DND-41 (cell line): Measurements from ENCODE around the gene LIN9.
"Not testable (repeated sequence)": the region's sequence is repeated elsewhere in the genome, so short reads cannot be mapped to it uniquely, and the experiment has no call there.

Experiments used
- ATAC-seq: fragments of 200-7000 bp; cut with Tn5 transposase; 3 replicates; pipeline ENCODE4 v1.9.1; 2021; ENCODE audit warnings: low read depth; ENCODE audit not compliant: insufficient read depth
- DNase-seq: peaks from one replicate; pipeline ENCODE4 v3.0.0-alpha.2; 2020
- H2AFZ ChIP-seq: 2 replicates; pipeline ENCODE4 v1.6.0; 2012; ENCODE audit warnings: low read depth, low read length
- H3K27ac ChIP-seq: 2 replicates; pipeline ENCODE4 v1.5.1; 2012; ENCODE audit warnings: low read length, inconsistent platforms
- H3K27me3 ChIP-seq: fragments of 200-600 bp; sonication (generic); 2 replicates; pipeline ENCODE4 v1.6.0; 2012; ENCODE audit warnings: low read length, mild to moderate bottlenecking, inconsistent platforms; ENCODE audit not compliant: insufficient read depth, poor library complexity
- H3K36me3 ChIP-seq: 2 replicates; pipeline ENCODE4 v1.5.1; 2012; ENCODE audit warnings: low read length, inconsistent platforms; ENCODE audit not compliant: insufficient read depth
- H3K4me1 ChIP-seq: 2 replicates; pipeline ENCODE4 v1.5.1; 2012; ENCODE audit warnings: mild to moderate bottlenecking, low read length; ENCODE audit not compliant: insufficient read depth
- H3K4me2 ChIP-seq: 2 replicates; pipeline ENCODE4 v1.6.0; 2012; ENCODE audit warnings: mild to moderate bottlenecking, moderate library complexity, low read length, inconsistent platforms; ENCODE audit not compliant: insufficient read depth
- H3K4me3 ChIP-seq, 2 experiments: fragments of 200-600 bp in 1 of 2; shearing (Covaris generic) in 1 of 2; 2 replicates each; pipeline ENCODE4 v1.5.1; 2012 to 2016; ENCODE audit warnings: inconsistent platforms in 2 of 2, low read length in 2 of 2, mild to moderate bottlenecking in 2 of 2, low read depth in 1 of 2, moderate library complexity in 1 of 2
- H3K79me2 ChIP-seq: 2 replicates; pipeline ENCODE4 v1.6.0; 2012; ENCODE audit warnings: low read length, inconsistent platforms; ENCODE audit not compliant: insufficient read depth
- H3K9ac ChIP-seq: 2 replicates; pipeline ENCODE4 v1.6.0; 2012; ENCODE audit warnings: low read depth, mild to moderate bottlenecking, inconsistent platforms, low read length, moderate library complexity
- H3K9me3 ChIP-seq: 2 replicates; pipeline ENCODE4 v1.5.1; 2012; ENCODE audit warnings: low read length, moderate library complexity, mild to moderate bottlenecking, inconsistent platforms; ENCODE audit not compliant: insufficient read depth, severe bottlenecking
- H4K20me1 ChIP-seq: 2 replicates; pipeline ENCODE4 v1.6.0; 2012; ENCODE audit warnings: low read length; ENCODE audit not compliant: insufficient read depth
- EZH2 ChIP-seq: IDR thresholded peaks from 3 replicates; pipeline ENCODE4 v1.6.1; 2012; ENCODE audit warnings: borderline replicate concordance, low read depth, mild to moderate bottlenecking, moderate library complexity, low read length, inconsistent platforms; ENCODE audit not compliant: severe bottlenecking
- TF ChIP-seq, protein P1 (sequence below): IDR thresholded peaks from 2 replicates; pipeline ENCODE4 v1.5.1; 2012; ENCODE audit warnings: borderline replicate concordance, low read length, moderate library complexity, mild to moderate bottlenecking; ENCODE audit not compliant: poor library complexity, severe bottlenecking; ENCODE audit errors: extremely low read depth

LIN9 gene

DNA sequence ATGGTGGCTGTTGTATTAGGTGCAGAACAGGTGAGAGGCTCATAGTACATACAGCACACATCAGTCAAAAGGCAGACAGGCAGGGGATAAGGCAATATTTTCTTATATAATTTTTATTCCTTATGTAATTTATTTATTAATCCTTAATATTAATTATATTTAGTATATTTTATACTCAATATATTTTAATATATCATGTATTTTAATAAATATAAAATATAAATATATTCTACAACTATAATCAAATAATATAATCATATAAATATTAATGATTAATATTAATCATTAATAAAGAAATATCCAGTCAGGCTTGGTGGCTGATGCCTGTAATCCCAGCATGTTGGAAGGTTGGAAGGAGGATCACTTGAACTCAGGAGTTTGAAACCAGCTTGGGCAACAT is 104.8 kb downstream of the LIN9 start:
- peaks cover 8% of the 10 kb centered on the region for H3K27me3 ChIP-seq
- DNase-seq, result no peak
- H2AFZ ChIP-seq, result no peak overlapping the region
- H3K4me3 ChIP-seq, result no peak overlapping the region
- H3K36me3 ChIP-seq, result no peaks in the 10 kb centered on the region
- H3K79me2 ChIP-seq, result no peaks in the 10 kb centered on the region
- H3K27ac ChIP-seq, result no peak overlapping the region
- no peaks in the 10 kb centered on the region for H4K20me1 ChIP-seq
- H3K4me2 ChIP-seq, result no peak overlapping the region
- no peak overlapping the region for H3K9ac ChIP-seq
- H3K4me1 ChIP-seq, result no peaks in the 10 kb centered on the region
- H3K9me3 ChIP-seq, result no peaks in the 10 kb centered on the region
- no peak for ATAC-seq
- TF ChIP-seq EZH2, result no peak
- TF ChIP-seq, protein P1, sequence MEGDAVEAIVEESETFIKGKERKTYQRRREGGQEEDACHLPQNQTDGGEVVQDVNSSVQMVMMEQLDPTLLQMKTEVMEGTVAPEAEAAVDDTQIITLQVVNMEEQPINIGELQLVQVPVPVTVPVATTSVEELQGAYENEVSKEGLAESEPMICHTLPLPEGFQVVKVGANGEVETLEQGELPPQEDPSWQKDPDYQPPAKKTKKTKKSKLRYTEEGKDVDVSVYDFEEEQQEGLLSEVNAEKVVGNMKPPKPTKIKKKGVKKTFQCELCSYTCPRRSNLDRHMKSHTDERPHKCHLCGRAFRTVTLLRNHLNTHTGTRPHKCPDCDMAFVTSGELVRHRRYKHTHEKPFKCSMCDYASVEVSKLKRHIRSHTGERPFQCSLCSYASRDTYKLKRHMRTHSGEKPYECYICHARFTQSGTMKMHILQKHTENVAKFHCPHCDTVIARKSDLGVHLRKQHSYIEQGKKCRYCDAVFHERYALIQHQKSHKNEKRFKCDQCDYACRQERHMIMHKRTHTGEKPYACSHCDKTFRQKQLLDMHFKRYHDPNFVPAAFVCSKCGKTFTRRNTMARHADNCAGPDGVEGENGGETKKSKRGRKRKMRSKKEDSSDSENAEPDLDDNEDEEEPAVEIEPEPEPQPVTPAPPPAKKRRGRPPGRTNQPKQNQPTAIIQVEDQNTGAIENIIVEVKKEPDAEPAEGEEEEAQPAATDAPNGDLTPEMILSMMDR, result no peak

DNA sequence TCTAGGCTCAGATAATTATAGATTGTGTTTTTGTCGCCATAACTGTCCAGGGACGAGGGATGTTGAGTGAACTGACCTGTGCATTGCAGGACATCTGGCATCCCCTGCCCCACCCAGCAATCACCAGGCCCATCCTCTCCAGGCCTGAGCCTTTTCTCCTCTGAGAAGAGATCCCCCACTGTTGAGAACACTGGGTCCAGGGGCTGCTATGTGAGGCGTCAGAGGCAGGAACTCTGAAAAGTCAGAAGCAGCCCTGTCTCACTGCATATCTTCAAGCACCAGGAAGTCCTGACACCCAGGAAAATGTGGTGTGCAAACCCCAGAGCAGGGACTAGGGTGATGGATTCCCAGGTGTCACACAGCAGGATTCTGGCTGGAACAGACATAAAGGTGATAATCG is 105.3 kb downstream of the LIN9 start:
- H3K9ac ChIP-seq, result no peak overlapping the region
- H2AFZ ChIP-seq, result no peak overlapping the region
- ATAC-seq (no peak), DNase-seq (no peak)
- H3K4me3 ChIP-seq, result no peak overlapping the region
- no peak overlapping the region for H3K27ac ChIP-seq
- H3K79me2 ChIP-seq, result no peaks in the 10 kb centered on the region
- H3K27me3 ChIP-seq, result peaks cover 5% of the 10 kb centered on the region
- H3K36me3 ChIP-seq, result no peaks in the 10 kb centered on the region
- no peak for TF ChIP-seq EZH2
- TF ChIP-seq, protein P1, result no peak
- H3K4me1 ChIP-seq, result no peaks in the 10 kb centered on the region
- no peaks in the 10 kb centered on the region for H4K20me1 ChIP-seq
- no peak overlapping the region for H3K4me2 ChIP-seq
- H3K9me3 ChIP-seq, result no peaks in the 10 kb centered on the region

DNA sequence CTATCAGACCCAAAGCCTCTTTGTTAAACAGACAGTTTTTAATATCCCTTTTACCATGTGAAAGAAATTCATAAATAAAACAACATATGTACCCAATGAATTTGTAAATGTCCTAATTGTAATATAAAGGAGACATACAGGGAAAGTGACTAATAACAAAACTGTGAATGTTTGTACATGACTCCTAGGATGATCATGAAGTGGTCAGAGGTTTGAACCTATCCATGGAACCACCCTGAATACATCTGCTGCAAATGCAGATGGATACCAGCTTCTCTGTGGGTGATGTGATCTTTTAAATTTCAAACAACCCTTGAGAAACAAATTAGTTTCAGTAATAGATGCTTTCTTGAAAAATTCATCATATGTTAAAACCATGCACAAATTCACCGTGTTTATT is 105.7 kb downstream of the LIN9 start:
- H3K4me2 ChIP-seq, result no peak overlapping the region
- no peaks in the 10 kb centered on the region for H3K9me3 ChIP-seq
- H3K79me2 ChIP-seq, result no peaks in the 10 kb centered on the region
- TF ChIP-seq, protein P1, result no peak
- TF ChIP-seq EZH2, result no peak
- H3K9ac ChIP-seq, result no peak overlapping the region
- H3K36me3 ChIP-seq, result no peaks in the 10 kb centered on the region
- H3K4me3 ChIP-seq, result no peak overlapping the region
- H3K27ac ChIP-seq, result no peak overlapping the region
- H4K20me1 ChIP-seq, result no peaks in the 10 kb centered on the region
- no peak for ATAC-seq
- no peak for DNase-seq
- H3K4me1 ChIP-seq, result no peaks in the 10 kb centered on the region
- peaks cover 3% of the 10 kb centered on the region for H3K27me3 ChIP-seq
- no peak overlapping the region for H2AFZ ChIP-seq

DNA sequence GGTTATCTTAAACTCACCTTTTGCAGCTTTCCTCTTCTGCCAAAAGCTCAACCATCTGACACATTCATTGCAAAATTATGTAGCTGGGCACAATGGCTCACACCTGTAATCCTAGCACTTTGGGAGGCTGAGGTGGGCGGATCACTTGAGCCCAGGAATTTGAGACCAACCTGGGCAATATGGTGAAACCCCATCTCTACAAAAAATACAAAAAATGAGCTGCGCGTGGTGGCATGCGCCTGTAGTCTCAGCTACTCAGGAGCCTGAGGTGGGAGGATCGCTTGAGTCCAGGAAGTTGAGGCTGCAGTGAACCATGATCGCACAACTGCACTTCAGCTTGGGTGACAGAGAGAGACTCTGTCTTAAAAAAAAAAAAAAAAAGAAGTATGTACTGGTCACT is 106.3 kb downstream of the LIN9 start:
- H3K9ac ChIP-seq, H4K20me1 ChIP-seq, H3K79me2 ChIP-seq, H3K27me3 ChIP-seq, ATAC-seq, H3K36me3 ChIP-seq, H3K4me2 ChIP-seq, H3K4me3 ChIP-seq, H2AFZ ChIP-seq, H3K9me3 ChIP-seq, H3K4me1 ChIP-seq, DNase-seq, H3K27ac ChIP-seq: not testable (repeated sequence)
